ENCODE measurements around the gene PHC2.

PHC2 gene

DNA sequence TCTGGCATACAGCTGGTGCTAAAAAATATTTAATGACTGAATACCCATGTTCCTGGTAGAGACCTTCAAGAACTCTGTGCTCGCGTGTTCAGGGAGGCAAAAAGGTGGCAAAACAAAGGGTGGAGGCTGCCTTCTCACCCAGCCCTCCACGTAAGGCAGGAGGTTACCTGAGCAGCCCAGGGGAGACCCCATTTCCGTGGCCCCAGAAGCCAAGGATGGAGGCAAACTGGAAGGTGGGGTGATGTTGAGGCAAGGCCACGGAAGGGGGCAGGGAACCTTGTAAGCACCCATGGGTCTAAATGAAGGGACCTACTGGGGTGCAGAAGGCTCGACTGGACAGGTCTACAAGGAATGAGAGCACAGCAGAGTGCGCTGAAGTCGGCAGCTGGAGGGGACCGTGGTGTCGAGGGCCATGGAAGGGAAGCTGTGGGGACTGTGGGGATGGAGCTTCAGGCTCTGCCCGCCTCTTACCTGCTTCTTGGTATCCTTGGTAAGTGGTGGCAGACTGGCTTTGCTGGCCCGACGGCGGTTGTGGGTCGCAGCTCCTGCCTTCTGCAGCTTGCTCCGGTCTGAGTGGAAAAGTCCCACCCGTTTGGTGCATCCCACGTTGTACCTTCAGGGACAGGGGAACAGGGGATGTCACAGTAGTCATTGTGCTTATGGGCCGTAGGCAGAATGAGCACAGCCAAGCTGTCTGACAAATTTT lies 101.1 kb downstream of the PHC2 start:
- Histone ChIP-seq H3K4me3 (ENCODE audit: low read length) (no peak overlapping the region), H3K27me3 (ENCODE audit: insufficient read depth, low read length) (no peaks in the 10 kb centered on the region), H3K36me3 (ENCODE audit: insufficient read depth, low read length) (peaks cover 99% of the 10 kb centered on the region), H2AFZ (ENCODE audit: low read depth, low read length) (no peak overlapping the region), H3K4me1 (ENCODE audit: insufficient read depth, low read length) (no peaks in the 10 kb centered on the region), H3K9me3 (ENCODE audit: low read length) (no peaks in the 10 kb centered on the region)

- Histone ChIP-seq H3K4me1 (ENCODE audit: insufficient read depth, low read length) (no peaks in the 10 kb centered on the region), H3K9me3 (ENCODE audit: low read length) (no peaks in the 10 kb centered on the region), H2AFZ (ENCODE audit: low read depth, low read length) (no peak overlapping the region), H3K4me3 (ENCODE audit: low read length) (no peak overlapping the region), H3K27me3 (ENCODE audit: insufficient read depth, low read length) (no peaks in the 10 kb centered on the region), H3K36me3 (ENCODE audit: insufficient read depth, low read length) (peaks cover 100% of the 10 kb centered on the region)
These were observed 102.1 kb downstream of the PHC2 start for GRCh38 chr1:33328817-33329216.

- H2AFZ ChIP-seq (ENCODE audit: low read depth, low read length): no peak overlapping the region
- no peak overlapping the region for H3K4me3 ChIP-seq (ENCODE audit: low read length)
- no peaks in the 10 kb centered on the region for H3K27me3 ChIP-seq (ENCODE audit: insufficient read depth, low read length)
- no peaks in the 10 kb centered on the region for H3K4me1 ChIP-seq (ENCODE audit: insufficient read depth, low read length)
- H3K36me3 ChIP-seq (ENCODE audit: insufficient read depth, low read length): peaks cover 100% of the 10 kb centered on the region
- no peaks in the 10 kb centered on the region for H3K9me3 ChIP-seq (ENCODE audit: low read length)
These were observed 103.1 kb downstream of the PHC2 start for GRCh38 chr1:33327587-33328325.

DNA sequence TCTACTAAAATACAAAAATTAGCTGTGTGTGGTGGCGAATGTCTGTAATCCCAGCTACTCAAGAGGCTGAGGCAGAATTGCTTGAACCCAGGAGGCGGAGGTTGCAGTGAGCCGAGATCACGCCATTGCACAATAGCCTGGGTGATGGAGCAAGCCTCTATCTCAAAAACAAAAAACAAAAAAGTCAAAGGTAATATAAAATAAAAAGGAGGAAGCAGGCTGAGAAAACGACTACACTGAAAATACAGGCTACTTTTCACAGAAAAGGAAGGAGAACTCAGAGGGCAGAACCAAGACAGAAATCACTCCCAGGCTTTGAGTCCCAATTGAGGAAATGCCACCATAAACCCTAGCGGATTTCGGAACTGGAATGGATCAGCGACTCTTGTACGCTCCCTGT lies 104.1 kb downstream of the PHC2 start:
- Histone ChIP-seq H3K36me3 (ENCODE audit: insufficient read depth, low read length) (peaks cover 94% of the 10 kb centered on the region), H3K4me3 (ENCODE audit: low read length) (no peak overlapping the region), H3K27me3 (ENCODE audit: insufficient read depth, low read length) (no peaks in the 10 kb centered on the region), H3K9me3 (ENCODE audit: low read length) (no peaks in the 10 kb centered on the region), H2AFZ (ENCODE audit: low read depth, low read length) (no peak overlapping the region), H3K4me1 (ENCODE audit: insufficient read depth, low read length) (no peaks in the 10 kb centered on the region)

DNA sequence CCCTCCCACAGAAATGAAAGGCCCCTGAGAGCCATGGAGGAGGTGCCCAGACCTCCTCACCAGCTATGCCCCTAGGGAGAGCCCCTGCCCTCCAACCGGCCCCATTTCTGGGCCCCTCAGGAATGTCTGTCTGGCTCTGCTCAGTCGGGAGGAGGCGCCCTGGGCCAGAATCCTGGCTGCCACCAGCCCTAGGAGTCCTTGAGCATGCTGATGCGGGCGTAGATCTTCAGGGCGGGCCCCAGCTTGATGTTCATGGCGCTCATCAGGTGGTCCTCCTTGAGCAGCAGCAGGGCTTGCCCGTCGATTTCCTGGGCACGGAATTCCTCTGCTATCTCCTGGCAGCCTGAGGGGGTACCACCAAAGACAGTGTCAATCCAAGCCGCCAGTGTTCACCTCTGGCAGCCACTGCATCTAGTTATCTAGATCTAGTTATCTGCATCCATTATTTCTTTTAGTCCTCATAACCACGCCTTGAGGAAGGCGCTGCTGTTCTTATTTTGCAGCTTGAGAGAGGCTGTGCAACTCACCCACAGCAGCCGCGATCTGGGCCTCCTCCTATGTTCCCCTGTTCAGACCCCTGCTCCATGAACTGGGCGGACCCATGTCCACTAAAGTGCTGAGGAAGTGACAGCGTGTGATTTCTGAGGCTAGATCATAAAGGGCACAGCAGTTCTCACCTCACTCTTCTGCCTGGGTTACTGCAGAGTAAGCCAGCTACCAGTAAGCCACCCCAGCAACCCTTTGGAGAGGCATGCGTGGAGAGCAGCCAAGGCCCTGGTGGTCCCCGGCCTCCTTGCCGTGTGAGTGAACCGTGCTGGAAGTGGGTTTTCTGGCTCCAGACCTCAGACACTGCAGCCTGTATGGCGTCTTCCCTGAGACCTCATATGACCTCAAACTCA lies 106.0 kb downstream of the PHC2 start:
- no peaks in the 10 kb centered on the region for H3K4me1 ChIP-seq (ENCODE audit: insufficient read depth, low read length)
- no peaks in the 10 kb centered on the region for H3K27me3 ChIP-seq (ENCODE audit: insufficient read depth, low read length)
- no peaks in the 10 kb centered on the region for H3K9me3 ChIP-seq (ENCODE audit: low read length)
- H2AFZ ChIP-seq (ENCODE audit: low read depth, low read length): no peak overlapping the region
- no peak overlapping the region for H3K4me3 ChIP-seq (ENCODE audit: low read length)
- H3K36me3 ChIP-seq (ENCODE audit: insufficient read depth, low read length): peaks cover 77% of the 10 kb centered on the region

GRCh38 chr1:33323663-33324477 lies 107.0 kb downstream of the PHC2 start:
- no peak overlapping the region for H2AFZ ChIP-seq (ENCODE audit: low read depth, low read length)
- H3K4me1 ChIP-seq (ENCODE audit: insufficient read depth, low read length): no peaks in the 10 kb centered on the region
- H3K27me3 ChIP-seq (ENCODE audit: insufficient read depth, low read length): no peaks in the 10 kb centered on the region
- H3K36me3 ChIP-seq (ENCODE audit: insufficient read depth, low read length): peaks cover 67% of the 10 kb centered on the region
- no peaks in the 10 kb centered on the region for H3K9me3 ChIP-seq (ENCODE audit: low read length)
- H3K4me3 ChIP-seq (ENCODE audit: low read length): no peak overlapping the region

- Histone ChIP-seq H3K36me3 (ENCODE audit: insufficient read depth, low read length) (peaks cover 58% of the 10 kb centered on the region), H3K9me3 (ENCODE audit: low read length) (no peaks in the 10 kb centered on the region), H3K4me1 (ENCODE audit: insufficient read depth, low read length) (peaks cover 4% of the 10 kb centered on the region), H3K4me3 (ENCODE audit: low read length) (no peak overlapping the region), H2AFZ (ENCODE audit: low read depth, low read length) (no peak overlapping the region), H3K27me3 (ENCODE audit: insufficient read depth, low read length) (no peaks in the 10 kb centered on the region)
These were observed 107.9 kb downstream of the PHC2 start for GRCh38 chr1:33322870-33323585.

GRCh38 chr1:33322109-33322508 lies 108.8 kb downstream of the PHC2 start:
- H3K9me3 ChIP-seq (ENCODE audit: low read length): no peaks in the 10 kb centered on the region
- H3K4me1 ChIP-seq (ENCODE audit: insufficient read depth, low read length): peaks cover 4% of the 10 kb centered on the region
- H3K27me3 ChIP-seq (ENCODE audit: insufficient read depth, low read length): no peaks in the 10 kb centered on the region
- peaks cover 49% of the 10 kb centered on the region for H3K36me3 ChIP-seq (ENCODE audit: insufficient read depth, low read length)
- H3K4me3 ChIP-seq (ENCODE audit: low read length): no peak overlapping the region
- H2AFZ ChIP-seq (ENCODE audit: low read depth, low read length): no peak overlapping the region

DNA sequence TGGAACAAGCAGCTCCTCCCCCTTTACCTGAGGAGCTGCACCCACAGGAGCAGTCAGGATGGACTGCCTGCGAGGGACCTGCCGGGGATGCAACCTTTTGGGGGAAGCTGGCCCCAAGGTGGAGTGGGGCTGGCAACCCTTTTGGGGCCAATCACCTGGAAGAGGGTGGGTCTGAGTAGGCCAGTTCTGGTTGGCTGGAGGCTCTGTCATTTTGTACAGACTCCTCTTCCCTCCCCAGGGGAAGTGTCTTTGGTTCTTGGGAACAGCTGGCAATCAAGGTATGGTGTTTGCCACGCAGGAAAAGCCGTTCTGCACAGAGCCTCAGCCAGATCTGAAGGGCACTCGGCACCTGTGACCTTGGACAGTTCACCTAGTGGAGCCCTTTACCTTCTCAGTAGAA lies 109.7 kb downstream of the PHC2 start:
- Histone ChIP-seq H3K27me3 (ENCODE audit: insufficient read depth, low read length) (no peaks in the 10 kb centered on the region), H3K4me3 (ENCODE audit: low read length) (no peak overlapping the region), H3K4me1 (ENCODE audit: insufficient read depth, low read length) (peaks cover 4% of the 10 kb centered on the region), H3K9me3 (ENCODE audit: low read length) (no peaks in the 10 kb centered on the region), H3K36me3 (ENCODE audit: insufficient read depth, low read length) (peaks cover 40% of the 10 kb centered on the region), H2AFZ (ENCODE audit: low read depth, low read length) (no peak overlapping the region)

DNA sequence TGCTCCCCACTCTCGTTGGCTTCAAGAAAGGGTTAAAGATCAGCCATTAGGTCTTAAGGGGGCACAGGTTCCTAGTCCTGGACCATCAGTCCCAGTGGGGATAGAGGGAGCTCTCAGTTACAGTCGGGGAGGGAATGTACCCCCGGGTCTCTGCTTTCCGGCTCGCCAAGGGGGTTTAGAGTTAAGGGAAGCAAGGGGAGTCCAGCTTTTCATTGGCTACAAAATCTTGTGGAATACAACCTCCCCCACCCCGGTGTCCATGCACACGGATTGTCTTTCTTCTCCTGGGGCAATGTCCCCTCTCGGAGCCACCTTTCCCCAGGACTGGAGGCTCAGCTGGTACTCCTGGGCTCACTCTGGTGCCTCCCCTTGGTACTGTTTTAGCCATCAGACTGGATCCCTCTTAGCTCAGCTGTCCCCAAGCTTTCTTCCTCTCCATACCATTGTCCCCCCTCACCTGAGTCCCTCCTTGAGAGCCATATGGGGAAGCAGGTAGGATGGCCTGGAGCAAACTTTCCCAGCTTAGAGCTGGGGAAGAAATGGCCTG lies 110.2 kb downstream of the PHC2 start, which contains the start of gene A3GALT2:
A3GALT2 (minus strand) TSS at position 480 of the 547 bp plus-strand sequence; CDS start at position 480, 0 bp downstream.
- Histone ChIP-seq H2AFZ (ENCODE audit: low read depth, low read length) (no peak within 1 kb of the TSS), H3K36me3 (ENCODE audit: insufficient read depth, low read length) (peaks cover 35% of the 10 kb centered on the region), H3K9me3 (ENCODE audit: low read length) (no peaks in the 10 kb centered on the region), H3K4me1 (ENCODE audit: insufficient read depth, low read length) (peaks cover 4% of the 10 kb centered on the region), H3K4me3 (ENCODE audit: low read length) (no peak within 1 kb of the TSS), H3K27me3 (ENCODE audit: insufficient read depth, low read length) (no peaks in the 10 kb centered on the region)

DNA sequence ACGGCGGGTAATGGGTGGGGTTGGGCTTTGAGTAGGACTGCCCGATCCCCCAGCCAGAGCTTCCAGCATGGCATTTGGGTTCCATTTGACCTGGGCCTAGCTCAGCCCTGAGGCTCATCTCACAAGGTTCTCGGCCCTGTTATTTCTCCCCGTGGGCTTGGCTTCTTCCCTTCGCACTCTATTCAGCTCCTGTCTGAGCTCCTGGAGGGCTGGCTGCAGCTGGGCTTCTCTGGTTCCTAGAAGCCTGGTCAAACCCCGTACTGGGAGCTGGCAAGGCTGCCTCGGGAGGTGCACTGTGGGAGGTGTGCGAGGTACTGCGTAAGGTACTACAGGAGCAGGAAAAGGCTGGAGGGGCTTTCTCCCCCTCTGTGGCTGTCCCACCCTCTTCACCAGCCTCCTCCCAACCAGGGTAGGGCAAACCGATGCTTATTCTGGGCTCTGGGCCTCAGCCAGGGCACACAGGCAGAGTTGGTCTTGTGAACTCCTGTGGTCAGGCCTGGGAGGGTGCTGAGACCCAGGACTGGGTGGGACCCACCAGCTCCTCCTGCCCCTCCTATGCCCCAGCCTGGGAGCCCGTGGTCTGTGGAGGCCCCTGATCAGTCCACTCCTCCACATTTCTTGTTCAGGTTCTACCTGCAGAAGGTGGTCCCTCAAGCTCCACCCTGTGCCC lies 110.8 kb downstream of the PHC2 start:
- Histone ChIP-seq H3K27me3 (ENCODE audit: insufficient read depth, low read length) (no peaks in the 10 kb centered on the region), H3K9me3 (ENCODE audit: low read length) (no peaks in the 10 kb centered on the region), H3K4me1 (ENCODE audit: insufficient read depth, low read length) (peaks cover 4% of the 10 kb centered on the region), H3K36me3 (ENCODE audit: insufficient read depth, low read length) (peaks cover 29% of the 10 kb centered on the region), H2AFZ (ENCODE audit: low read depth, low read length) (no peak overlapping the region), H3K4me3 (ENCODE audit: low read length) (no peak overlapping the region)

Data from neuron (in vitro differentiated cells).